Measurements from ENCODE around the gene TNFRSF18.
"Not testable (repeated sequence)": the region's sequence is repeated elsewhere in the genome, so short reads cannot be mapped to it uniquely, and the experiment has no call there.

The TNFRSF18 gene

GRCh38 chr1:1196431-1197187 is 9.8 kb downstream of the TNFRSF18 start:
- DNase-seq, result no peak

DNA sequence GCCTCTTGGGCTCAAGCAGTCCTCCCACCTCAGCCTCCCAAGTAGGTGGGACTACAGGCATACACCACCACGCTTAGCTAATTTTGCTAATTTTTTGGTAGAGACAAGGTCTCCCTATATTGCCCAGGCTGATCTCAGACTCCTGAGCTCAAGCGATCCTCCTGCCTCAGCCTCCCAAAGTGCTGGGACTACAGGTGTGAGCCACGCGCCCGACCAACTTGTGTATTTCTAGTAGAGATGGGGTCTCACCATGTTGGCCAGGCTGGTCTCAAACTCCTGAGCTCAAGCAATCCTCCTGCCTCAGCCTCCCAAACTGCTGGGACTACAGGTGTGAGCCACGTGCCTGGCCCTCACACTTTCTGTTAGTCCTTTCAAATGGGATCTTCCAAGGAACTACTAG is 10.7 kb downstream of the TNFRSF18 start:
- DNase-seq, result not testable (repeated sequence)

DNA sequence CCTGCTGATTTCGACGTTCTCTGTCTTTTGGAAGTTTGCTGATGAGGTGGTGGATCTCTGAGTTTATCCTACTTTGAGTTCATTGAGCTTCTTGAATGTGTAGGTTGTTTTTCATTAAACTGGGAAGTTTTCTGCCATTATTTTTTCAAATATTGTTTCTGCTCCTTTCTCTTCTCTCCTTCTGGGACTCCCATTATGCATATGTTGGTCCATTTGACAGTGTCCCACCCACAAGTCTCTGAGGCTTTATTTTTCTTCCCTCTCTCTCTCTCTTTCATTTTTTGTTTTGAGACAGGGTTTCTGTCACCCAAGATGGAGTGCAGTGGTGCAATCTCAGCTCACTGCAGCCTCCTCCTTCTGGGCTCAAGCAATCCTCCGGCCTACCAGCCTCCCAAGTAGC is 11.7 kb downstream of the TNFRSF18 start:
- DNase-seq, result no peak

DNA sequence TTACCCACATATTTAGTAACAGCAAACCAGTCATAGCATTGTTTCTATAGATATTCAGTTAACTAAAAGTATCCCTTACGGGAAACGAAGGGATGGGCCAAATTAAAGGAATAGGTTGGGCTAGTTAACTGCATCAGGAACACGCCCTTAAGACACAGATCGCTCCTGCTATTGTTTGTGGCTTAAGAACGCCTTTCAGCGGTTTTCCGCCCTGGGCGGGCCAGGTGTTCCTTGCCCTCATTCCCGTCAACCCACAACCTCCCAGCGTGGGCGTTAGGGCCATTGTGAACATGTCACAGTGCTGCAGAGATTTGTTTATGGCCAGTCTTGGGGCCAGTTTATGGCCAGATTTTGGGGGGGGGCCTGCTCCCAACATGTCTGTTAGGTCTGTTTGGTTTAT is 14.7 kb downstream of the TNFRSF18 start:
- DNase-seq, result no peak

DNA sequence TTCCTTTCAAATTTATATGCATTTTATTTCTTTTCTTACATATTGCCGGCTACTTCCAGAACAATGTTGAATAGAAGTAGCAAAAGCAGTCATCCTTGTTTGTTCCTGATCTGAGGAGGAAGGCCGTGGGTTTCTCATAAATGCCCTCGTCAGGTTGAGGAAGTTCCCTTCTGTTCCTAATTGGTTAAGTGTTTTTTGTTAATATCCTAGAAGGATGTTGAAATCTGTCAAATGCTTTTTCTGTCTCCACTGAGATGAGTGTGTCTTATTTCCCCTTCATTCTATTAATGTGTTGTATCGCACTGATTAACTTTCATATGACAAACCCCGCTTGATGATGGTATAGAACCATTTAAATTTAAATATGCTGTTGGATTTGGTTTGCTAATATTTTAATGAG is 17.3 kb downstream of the TNFRSF18 start:
- DNase-seq, result no peak

DNA sequence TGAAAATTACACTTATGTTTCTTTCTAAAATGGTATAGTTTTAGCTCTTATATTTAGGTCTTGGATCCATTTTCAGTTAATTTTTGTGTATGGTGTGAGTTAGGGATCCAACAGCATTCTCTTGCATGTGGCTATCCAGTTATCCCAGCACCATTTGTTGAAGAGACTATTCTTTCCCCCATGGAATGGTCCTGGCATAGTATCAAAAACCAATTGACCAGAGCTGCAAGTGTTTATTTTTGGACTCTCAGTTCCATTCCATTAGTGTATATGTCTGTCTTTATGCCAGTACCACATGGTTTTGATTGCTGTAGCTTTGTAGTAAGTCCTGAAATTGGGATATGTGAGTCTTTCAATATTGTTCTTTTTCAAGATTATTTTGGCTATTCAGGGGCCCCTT is 18.5 kb downstream of the TNFRSF18 start:
- no peak for DNase-seq

- DNase-seq, result no peak
These were observed 21.2 kb downstream of the TNFRSF18 start for GRCh38 chr1:1185101-1185765.

- DNase-seq, result no peak
These were observed 22.3 kb downstream of the TNFRSF18 start for GRCh38 chr1:1183833-1184775.

DNA sequence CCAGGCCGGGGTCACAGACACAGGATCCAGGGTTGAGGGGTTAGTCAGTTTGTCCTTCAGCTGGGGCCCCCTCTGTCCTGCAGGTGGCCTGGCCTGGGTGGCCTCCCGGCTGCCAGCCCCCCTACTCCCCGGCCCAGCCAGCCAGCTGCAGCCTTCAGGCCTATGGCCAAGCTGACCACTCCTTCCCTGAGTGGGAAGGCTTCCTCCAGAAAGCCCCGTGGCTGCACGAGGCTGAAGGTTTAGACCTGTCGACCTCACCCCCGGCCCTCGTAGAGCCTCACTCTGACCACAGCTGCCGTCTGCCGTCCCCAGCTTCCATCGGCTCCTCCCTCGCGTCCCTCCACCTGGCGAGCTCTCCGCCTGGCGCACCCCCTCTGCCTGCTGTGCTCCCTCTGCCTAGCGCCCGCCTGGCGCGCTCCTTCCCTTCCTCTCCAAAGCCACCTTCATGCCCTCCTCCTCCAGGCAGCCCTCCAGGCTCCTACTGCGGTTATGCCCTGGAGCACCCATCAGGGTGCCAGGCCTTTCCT is 23.1 kb downstream of the TNFRSF18 start:
- DNase-seq, result no peak

DNA sequence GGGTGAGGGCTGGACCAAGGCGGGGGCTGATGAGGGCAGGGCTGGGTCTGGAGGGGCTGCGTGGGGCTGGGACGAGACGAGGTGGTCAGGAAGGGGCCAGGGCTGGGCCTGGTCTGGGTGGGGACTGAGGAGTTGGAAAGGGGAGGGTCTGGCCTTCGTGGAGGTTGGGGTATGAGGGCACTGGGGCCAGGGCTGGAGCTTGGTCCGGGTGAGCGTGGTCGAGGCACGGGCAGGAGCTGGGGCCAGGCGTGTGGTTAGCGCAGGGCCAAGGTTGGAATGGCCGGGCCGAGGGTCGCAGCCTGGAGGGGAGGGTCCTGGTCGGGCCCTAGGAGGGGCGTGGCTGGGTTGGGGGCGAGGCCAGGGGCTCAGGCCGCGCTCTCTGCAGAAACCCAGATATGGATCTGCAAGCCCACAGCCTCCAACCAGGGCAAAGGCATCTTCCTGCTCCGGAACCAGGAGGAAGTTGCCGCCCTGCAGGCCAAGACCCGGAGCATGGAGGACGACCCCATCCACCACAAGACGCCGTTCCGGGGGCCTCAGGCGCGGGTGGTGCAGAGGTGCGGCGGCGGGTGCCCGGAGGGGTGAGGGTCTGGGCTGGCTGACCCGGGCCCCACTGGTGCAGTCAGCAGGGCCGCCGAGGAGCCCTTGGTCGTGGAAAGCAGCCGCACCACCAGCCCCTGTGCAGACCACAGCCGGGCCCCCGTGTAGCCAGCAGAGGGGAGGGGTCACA is 23.7 kb downstream of the TNFRSF18 start:
- no peak for DNase-seq

DNA sequence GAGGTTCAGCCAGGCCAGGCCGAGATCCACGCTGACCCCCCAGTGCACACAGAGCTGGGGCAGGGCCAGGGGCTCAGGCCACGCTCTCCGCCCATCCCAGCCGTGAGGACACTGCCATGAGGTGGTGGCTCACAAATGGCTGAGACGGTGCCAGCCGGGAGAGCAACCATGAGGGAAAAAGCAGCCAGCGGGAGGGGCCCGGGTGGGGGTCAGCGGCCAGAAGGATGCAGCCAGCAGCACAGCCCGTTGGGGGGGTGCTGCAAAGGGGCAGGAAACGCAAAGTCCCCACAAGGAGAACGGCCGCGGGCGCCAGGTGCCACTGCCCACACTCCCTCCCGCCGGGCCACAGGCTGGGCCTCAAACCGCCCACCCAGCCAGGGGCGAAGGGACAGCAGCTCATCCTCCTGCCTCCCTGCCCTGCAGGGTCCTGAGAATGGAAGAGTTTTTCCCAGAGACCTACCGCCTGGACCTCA is 24.4 kb downstream of the TNFRSF18 start:
- DNase-seq, result no peak

GRCh38 chr1:1181129-1181937 is 25.1 kb downstream of the TNFRSF18 start:
- DNase-seq, result no peak

DNA sequence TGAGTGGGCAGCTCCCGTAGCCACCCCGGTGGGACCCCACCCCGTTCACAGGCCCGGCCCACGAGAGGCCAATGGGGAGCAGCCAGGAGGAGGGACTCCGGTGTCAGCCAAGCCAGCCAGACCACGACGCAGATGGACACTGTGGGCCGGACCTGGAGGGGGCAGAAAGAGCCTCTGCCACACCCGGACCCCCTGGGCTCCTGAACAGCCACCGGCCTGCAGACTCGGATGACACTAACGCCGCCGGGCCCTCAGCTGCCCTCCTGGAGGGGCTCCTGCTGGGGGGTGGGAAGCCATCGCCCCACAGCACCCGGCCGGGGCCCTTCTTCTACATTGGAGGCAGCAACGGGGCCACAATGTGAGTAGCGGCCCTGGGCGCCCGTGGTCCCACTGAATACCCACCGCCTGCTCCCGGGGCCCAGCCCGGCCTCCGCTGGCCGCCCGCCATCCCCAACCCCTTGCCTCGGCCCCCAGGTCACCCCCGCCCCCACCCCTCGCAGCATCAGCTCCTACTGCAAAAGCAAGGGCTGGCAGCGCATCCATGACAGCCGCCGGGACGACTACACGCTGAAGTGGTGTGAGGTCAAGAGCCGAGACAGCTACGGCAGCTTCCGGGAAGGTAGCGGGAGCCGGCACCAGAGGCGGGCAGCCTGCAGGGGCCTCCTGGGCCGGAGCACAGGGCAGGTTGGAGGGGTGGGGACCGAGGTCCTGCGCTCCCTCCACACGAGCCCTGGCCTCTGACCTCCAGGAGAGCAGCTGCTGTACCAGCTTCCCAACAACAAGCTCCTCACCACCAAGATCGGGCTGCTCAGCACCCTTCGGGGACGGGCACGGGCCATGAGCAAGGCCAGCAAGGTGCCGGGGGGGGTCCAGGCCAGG is 26.2 kb downstream of the TNFRSF18 start:
- DNase-seq, result no peak

DNA sequence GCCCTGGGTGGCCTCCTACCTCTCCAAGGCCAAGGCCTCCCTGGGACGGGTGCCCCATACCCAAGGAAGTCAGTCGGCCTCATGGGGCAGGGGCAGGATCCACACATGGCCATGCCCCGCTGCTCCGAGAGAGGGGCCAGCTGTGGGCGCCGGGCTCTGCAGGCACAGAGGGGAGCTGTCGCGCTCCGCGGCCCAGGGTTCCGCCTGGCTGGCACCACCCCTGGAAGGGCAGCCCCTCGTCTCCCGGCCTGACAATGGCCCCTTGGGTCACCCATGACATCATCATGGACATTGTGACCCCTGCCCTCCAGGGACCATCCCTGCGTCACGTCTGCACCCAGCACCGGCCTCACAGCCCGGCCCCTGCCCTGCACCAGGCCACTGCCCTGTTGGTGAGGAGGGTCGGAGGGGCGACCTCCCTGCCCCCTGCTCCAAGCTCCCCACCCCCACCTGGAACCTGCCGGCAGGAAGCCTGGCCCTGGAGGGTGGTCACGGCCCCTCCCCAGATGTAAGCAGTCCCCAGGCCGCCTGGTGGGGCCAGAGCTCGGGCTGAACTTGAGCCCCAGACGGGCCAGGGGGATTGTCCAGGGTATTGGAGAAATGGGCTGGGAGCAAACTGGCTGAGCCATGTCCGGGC is 26.9 kb downstream of the TNFRSF18 start:
- DNase-seq, result no peak

- DNase-seq, result no peak
These were observed 27.5 kb downstream of the TNFRSF18 start for GRCh38 chr1:1178794-1179331.

- DNase-seq, result no peak
These were observed 28.8 kb downstream of the TNFRSF18 start for GRCh38 chr1:1177452-1178206.

DNA sequence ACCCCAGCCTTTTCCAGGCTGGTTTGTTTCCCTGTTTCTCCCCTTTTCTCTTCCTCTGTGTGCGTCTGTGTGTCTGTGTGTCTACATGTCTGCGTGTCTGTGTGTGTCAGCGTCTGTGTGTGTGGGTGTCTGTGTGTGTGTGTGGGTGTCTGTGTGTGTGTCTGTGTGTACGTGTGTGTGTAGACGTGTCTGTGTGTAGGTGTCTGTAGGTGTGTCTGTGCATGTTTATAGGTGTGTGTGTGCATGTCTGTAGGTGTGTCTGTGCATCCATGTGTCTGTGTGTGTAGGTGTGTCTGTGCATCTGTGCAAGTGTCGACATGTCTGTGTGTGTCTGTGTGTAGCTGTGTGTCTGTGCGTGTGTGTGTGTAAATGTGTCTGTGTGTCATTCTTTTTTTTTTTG is 29.5 kb downstream of the TNFRSF18 start:
- DNase-seq, result no peak

- not testable (repeated sequence) for DNase-seq
These were observed 30.2 kb downstream of the TNFRSF18 start for GRCh38 chr1:1176063-1176761.
